ENCODE measurements around the gene CD28. TPM values are rescaled to one million over a fixed set of nuclear protein-coding genes. Genes with fewer than 3 reads are reported as not detected.

CD28 gene
- polyA plus RNA-seq, 1 donor from 2014 or later = not detected

GRCh38 chr2:203743441-203743981 lies 37.1 kb downstream of the CD28 start:
- H4K20me1 ChIP-seq (ENCODE audit: insufficient read depth) = no peaks in the 10 kb centered on the region
- no peaks in the 10 kb centered on the region for H3K9me3 ChIP-seq (ENCODE audit: low read length)
- no peak overlapping the region for H3K9ac ChIP-seq (ENCODE audit: low read length)
- H3F3A ChIP-seq (ENCODE audit: insufficient read depth, low read length, poor library complexity, severe bottlenecking) = no peaks in the 10 kb centered on the region
- no peak overlapping the region for H3K4me3 ChIP-seq (ENCODE audit: low read length)
- H3K36me3 ChIP-seq (ENCODE audit: insufficient read depth, low read length) = no peaks in the 10 kb centered on the region
- no peak overlapping the region for H3K27ac ChIP-seq (ENCODE audit: low read length)
- no peaks in the 10 kb centered on the region for H3K79me2 ChIP-seq (replicated peaks; ENCODE audit: insufficient read depth, low read length)
- H3K27me3 ChIP-seq (ENCODE audit: insufficient read depth, low read depth, low read length) = no peaks in the 10 kb centered on the region
- no peaks in the 10 kb centered on the region for H3K9me2 ChIP-seq (ENCODE audit: insufficient read depth, low read length)
- H3K4me2 ChIP-seq (ENCODE audit: low read length) = no peak overlapping the region
- no peak overlapping the region for H2AFZ ChIP-seq (ENCODE audit: low read depth, low read length)
- TF ChIP-seq EZH2 (IDR thresholded peaks at IDR 0.05; ENCODE audit: borderline replicate concordance, insufficient read depth, low read length, poor library complexity, severe bottlenecking) = no peak
- TF ChIP-seq SMC3 (conservative IDR thresholded peaks at IDR 0.05; ENCODE audit: poor library complexity) = no peak
- TF ChIP-seq EP300 (conservative IDR thresholded peaks at IDR 0.05; ENCODE audit: poor library complexity, severe bottlenecking) = no peak
- no peak for TF ChIP-seq CTCF (IDR thresholded peaks at IDR 0.05; ENCODE audit: poor library complexity, severe bottlenecking)
- TF ChIP-seq POLR2AphosphoS5 (IDR thresholded peaks at IDR 0.05) = no peak
- TF ChIP-seq REST (IDR thresholded peaks at IDR 0.05; ENCODE audit: borderline replicate concordance) = no peak
- TF ChIP-seq TAF1 (IDR thresholded peaks at IDR 0.05; ENCODE audit: low read depth) = no peak
- TF ChIP-seq RAD21 (conservative IDR thresholded peaks at IDR 0.05) = no peak
- no peak for TF ChIP-seq MXI1 (conservative IDR thresholded peaks at IDR 0.05; ENCODE audit: poor library complexity, severe bottlenecking)

- H3K27me3 ChIP-seq (ENCODE audit: insufficient read depth, low read depth, low read length) = no peaks in the 10 kb centered on the region
- TF ChIP-seq POLR2AphosphoS5 (IDR thresholded peaks at IDR 0.05) (no peak), CTCF (IDR thresholded peaks at IDR 0.05; ENCODE audit: poor library complexity, severe bottlenecking) (no peak), RAD21 (conservative IDR thresholded peaks at IDR 0.05) (no peak), MXI1 (conservative IDR thresholded peaks at IDR 0.05; ENCODE audit: poor library complexity, severe bottlenecking) (no peak), TAF1 (IDR thresholded peaks at IDR 0.05; ENCODE audit: low read depth) (no peak), REST (IDR thresholded peaks at IDR 0.05; ENCODE audit: borderline replicate concordance) (no peak), EZH2 (IDR thresholded peaks at IDR 0.05; ENCODE audit: borderline replicate concordance, insufficient read depth, low read length, poor library complexity, severe bottlenecking) (no peak), SMC3 (conservative IDR thresholded peaks at IDR 0.05; ENCODE audit: poor library complexity) (no peak), EP300 (conservative IDR thresholded peaks at IDR 0.05; ENCODE audit: poor library complexity, severe bottlenecking) (no peak)
- H4K20me1 ChIP-seq (ENCODE audit: insufficient read depth) = no peaks in the 10 kb centered on the region
- H2AFZ ChIP-seq (ENCODE audit: low read depth, low read length) = no peak overlapping the region
- H3K9me2 ChIP-seq (ENCODE audit: insufficient read depth, low read length) = no peaks in the 10 kb centered on the region
- H3K9me3 ChIP-seq (ENCODE audit: low read length) = no peaks in the 10 kb centered on the region
- no peak overlapping the region for H3K4me2 ChIP-seq (ENCODE audit: low read length)
- H3K79me2 ChIP-seq (replicated peaks; ENCODE audit: insufficient read depth, low read length) = no peaks in the 10 kb centered on the region
- H3F3A ChIP-seq (ENCODE audit: insufficient read depth, low read length, poor library complexity, severe bottlenecking) = no peaks in the 10 kb centered on the region
- no peaks in the 10 kb centered on the region for H3K36me3 ChIP-seq (ENCODE audit: insufficient read depth, low read length)
- no peak overlapping the region for H3K4me3 ChIP-seq (ENCODE audit: low read length)
- H3K27ac ChIP-seq (ENCODE audit: low read length) = no peak overlapping the region
- H3K9ac ChIP-seq (ENCODE audit: low read length) = no peak overlapping the region
Observed at GRCh38 chr2:203744091-203744490, 37.7 kb downstream of the CD28 start.

Measured in neural cell (in vitro differentiated cells).